GM23338 (cell line): Measurements from ENCODE around the gene SRCIN1. TPM values are rescaled to one million over a fixed set of nuclear protein-coding genes. Genes with fewer than 3 reads are reported as not detected.
A peak's percentile ranks its signal among the peaks of the same experiment; 100 is the strongest.

Experiments used
- ATAC-seq: fragments of 200-7000 bp; cut with Tn5 transposase; 3 replicates; pipeline ENCODE4 v1.9.1; 2020
- DNase-seq: peaks from one replicate; pipeline ENCODE4 v3.0.0-alpha.2; 2015; ENCODE audit warnings: low spot score
- H2AFZ ChIP-seq: fragments of 200-600 bp; sonication (generic); 2 replicates; pipeline ENCODE4 v1.8.0; 2016; ENCODE audit warnings: antibody characterized with exemption, mild to moderate bottlenecking, moderate library complexity
- H3F3A ChIP-seq: fragments of 200-600 bp; sonication (generic); replicated peaks from 2 replicates; pipeline ENCODE4 v1.8.0; 2017; ENCODE audit warnings: antibody characterized with exemption, mixed run types, low read depth
- H3K27ac ChIP-seq: fragments of 200-600 bp; sonication (generic); 2 replicates; pipeline ENCODE4 v1.6.1; 2016; ENCODE audit warnings: low read depth
- H3K27me3 ChIP-seq: fragments of 200-600 bp; sonication (generic); 2 replicates; pipeline ENCODE4 v1.8.0; 2016; ENCODE audit warnings: mild to moderate bottlenecking, mixed run types, moderate library complexity; ENCODE audit not compliant: insufficient read depth
- H3K36me3 ChIP-seq: fragments of 200-600 bp; sonication (generic); 2 replicates; pipeline ENCODE4 v1.8.0; 2016; ENCODE audit warnings: mild to moderate bottlenecking; ENCODE audit not compliant: insufficient read depth
- H3K4me1 ChIP-seq: fragments of 200-600 bp; sonication (generic); 2 replicates; pipeline ENCODE4 v1.8.0; 2016; ENCODE audit warnings: mild to moderate bottlenecking, moderate library complexity; ENCODE audit not compliant: insufficient read depth
- H3K4me2 ChIP-seq: fragments of 200-600 bp; sonication (generic); 2 replicates; pipeline ENCODE4 v1.7.1; 2017; ENCODE audit warnings: mixed run types
- H3K4me3 ChIP-seq: fragments of 200-600 bp; sonication (generic); 2 replicates; pipeline ENCODE4 v1.6.1; 2016; ENCODE audit warnings: mixed run types
- H3K79me2 ChIP-seq: fragments of 200-600 bp; sonication (generic); replicated peaks from 2 replicates; pipeline ENCODE4 v1.8.0; 2017; ENCODE audit warnings: mild to moderate bottlenecking; ENCODE audit not compliant: insufficient read depth
- H3K9me2 ChIP-seq: fragments of 200-600 bp; sonication (generic); 2 replicates; pipeline ENCODE4 v1.8.0; 2017; ENCODE audit not compliant: insufficient read depth
- H4K20me1 ChIP-seq: fragments of 200-600 bp; sonication (generic); replicated peaks from 2 replicates; pipeline ENCODE4 v1.8.0; 2017; ENCODE audit warnings: mild to moderate bottlenecking; ENCODE audit not compliant: insufficient read depth
- H3K27ac Mint-ChIP-seq: 2 replicates; pipeline ENCODE4 v1.8.0; 2020; ENCODE audit warnings: inconsistent platforms, mild to moderate bottlenecking, moderate library complexity, mixed read lengths
- H3K27me3 Mint-ChIP-seq: 3 replicates; pipeline ENCODE4 v1.8.0; 2022; ENCODE audit warnings: low read depth, mild to moderate bottlenecking, moderate library complexity, mixed read lengths, inconsistent platforms; ENCODE audit not compliant: insufficient read depth, poor library complexity
- H3K36me3 Mint-ChIP-seq: 3 replicates; pipeline ENCODE4 v1.8.0; 2021; ENCODE audit warnings: low read depth, mild to moderate bottlenecking, inconsistent platforms, moderate library complexity, mixed read lengths
- H3K4me1 Mint-ChIP-seq: 3 replicates; pipeline ENCODE4 v1.8.0; 2020; ENCODE audit warnings: mild to moderate bottlenecking, inconsistent platforms, mixed read lengths
- H3K4me3 Mint-ChIP-seq: 3 replicates; pipeline ENCODE4 v1.8.0; 2021; ENCODE audit warnings: moderate library complexity, mild to moderate bottlenecking, inconsistent platforms, mixed read lengths
- H3K9me3 Mint-ChIP-seq: 3 replicates; pipeline ENCODE4 v1.8.0; 2020; ENCODE audit warnings: moderate library complexity, mild to moderate bottlenecking, inconsistent platforms, mixed read lengths
- CREB1 ChIP-seq: fragments of 250-450 bp; sonication (Bioruptor Pico); IDR thresholded peaks from 2 replicates; pipeline ENCODE4 v1.5.0; 2020; ENCODE audit warnings: low read depth, mild to moderate bottlenecking, moderate library complexity
- EZH2 ChIP-seq: fragments of 200-600 bp; sonication (generic); IDR thresholded peaks from one replicate; pipeline ENCODE4 v1.8.0; 2017; ENCODE audit warnings: antibody characterized with exemption, mild to moderate bottlenecking, low read depth; ENCODE audit not compliant: unreplicated experiment
- EZH2phosphoT487 ChIP-seq: fragments of 200-600 bp; sonication (generic); IDR thresholded peaks from one replicate; pipeline ENCODE4 v1.8.1; 2018; ENCODE audit warnings: antibody characterized with exemption; ENCODE audit not compliant: unreplicated experiment
- JUNB ChIP-seq: IDR thresholded peaks from one replicate; pipeline ENCODE4 v1.6.1; 2016; ENCODE audit warnings: antibody characterized with exemption; ENCODE audit not compliant: unreplicated experiment
- NANOG ChIP-seq: IDR thresholded peaks from 2 replicates; pipeline ENCODE4 v1.6.1; 2016; ENCODE audit warnings: antibody characterized with exemption, borderline replicate concordance
- POLR2AphosphoS5 ChIP-seq: IDR thresholded peaks from 2 replicates; pipeline ENCODE4 v1.6.1; 2016; ENCODE audit warnings: antibody characterized with exemption, low read depth
- REST ChIP-seq: IDR thresholded peaks from one replicate; pipeline ENCODE4 v1.6.1; 2018; ENCODE audit warnings: antibody characterized with exemption; ENCODE audit not compliant: unreplicated experiment
- STAT1 ChIP-seq: IDR thresholded peaks from one replicate; pipeline ENCODE4 v1.6.1; 2016; ENCODE audit warnings: antibody characterized with exemption; ENCODE audit not compliant: unreplicated experiment
- ZNF114 ChIP-seq: fragments of 250-450 bp; sonication (Bioruptor Pico); IDR thresholded peaks from 2 replicates; pipeline ENCODE4 v1.5.0; 2020; ENCODE audit warnings: mild to moderate bottlenecking, moderate library complexity
- ZNF331 ChIP-seq: fragments of 250-450 bp; sonication (Bioruptor Pico); IDR thresholded peaks from 2 replicates; pipeline ENCODE4 v1.5.0; 2020; ENCODE audit warnings: low read depth, mild to moderate bottlenecking, moderate library complexity
- polyA plus RNA-seq: library from polyadenylated mRNA; unstranded; fragments of >200 nt; fragmentation: Nextera tagmentation; extraction: Ambion mirVana; gene quantifications from 2 replicates; pipeline ENCODE4 v1.2.1, GENCODE V29; 2016
- total RNA-seq: library from RNA; depleted of rRNA; stranded (reverse); fragments of >200 nt; shearing (Covaris generic); gene quantifications from 2 replicates; pipeline ENCODE4 v1.2.3, GENCODE V29; 2014
- TF ChIP-seq, protein P1 (sequence below): fragments of 250-450 bp; sonication (Bioruptor Pico); IDR thresholded peaks from 2 replicates; pipeline ENCODE4 v1.5.0; 2020; ENCODE audit warnings: mild to moderate bottlenecking, moderate library complexity
- TF ChIP-seq, protein P2 (sequence below): IDR thresholded peaks from 2 replicates; pipeline ENCODE4 v1.6.1; 2016; ENCODE audit warnings: antibody characterized with exemption

The SRCIN1 gene
- total and polyA plus RNA-seq, 2 experiments from 2014 or later = 0.87 to 2.2 TPM

DNA sequence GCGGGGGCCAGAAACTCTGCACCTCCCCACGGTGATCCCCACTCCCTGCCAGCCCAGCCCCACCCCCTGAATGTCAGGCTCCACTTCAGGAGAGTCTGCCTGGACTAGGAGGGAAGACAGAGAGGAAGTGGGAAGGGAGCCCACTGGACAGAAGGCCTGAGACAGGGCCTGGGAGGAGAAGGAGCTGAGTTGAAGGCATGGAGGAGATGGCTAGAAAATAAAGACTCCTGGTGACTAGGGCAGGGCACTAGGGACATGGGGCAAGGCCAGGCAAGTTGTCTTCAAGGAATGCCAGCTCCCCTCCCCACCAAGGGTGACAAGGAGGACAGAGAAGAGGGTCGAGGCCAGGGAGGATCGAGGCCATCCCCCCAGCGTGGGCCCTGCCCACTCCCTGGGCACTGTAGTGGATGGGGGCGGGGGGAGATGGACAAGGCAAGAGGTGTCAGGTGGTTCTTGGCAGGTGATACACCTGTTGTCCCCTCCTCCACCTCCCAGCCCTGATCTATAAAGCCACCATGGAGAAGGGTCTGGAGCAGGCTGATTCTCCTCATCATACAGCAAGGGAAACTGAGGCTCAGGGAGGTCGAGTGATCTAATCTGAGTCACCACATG is 19.7 kb downstream of the SRCIN1 start:
- ATAC-seq (no peak), DNase-seq (no peak)
- Mint-ChIP-seq H3K36me3 (no peaks in the 10 kb centered on the region), H3K9me3 (no peaks in the 10 kb centered on the region), H3K4me3 (no peak overlapping the region), H3K4me1 (peaks cover 62% of the 10 kb centered on the region), H3K27ac (no peak overlapping the region), H3K27me3 (peaks cover 30% of the 10 kb centered on the region)
- Histone ChIP-seq H2AFZ (no peak overlapping the region), H3K79me2 (no peaks in the 10 kb centered on the region), H3K9me2 (no peaks in the 10 kb centered on the region), H3K27me3 (peaks cover 30% of the 10 kb centered on the region), H3K36me3 (no peaks in the 10 kb centered on the region), H3K4me1 (peaks cover 23% of the 10 kb centered on the region; the same call in 1 of the 2 replicates), H3K27ac (no peak overlapping the region), H3K4me2 (peak overlapping the region; percentile 17; the same call in 1 of the 2 replicates), H3F3A (no peaks in the 10 kb centered on the region), H3K4me3 (no peak overlapping the region), H4K20me1 (no peaks in the 10 kb centered on the region)
- TF ChIP-seq, protein P1, sequence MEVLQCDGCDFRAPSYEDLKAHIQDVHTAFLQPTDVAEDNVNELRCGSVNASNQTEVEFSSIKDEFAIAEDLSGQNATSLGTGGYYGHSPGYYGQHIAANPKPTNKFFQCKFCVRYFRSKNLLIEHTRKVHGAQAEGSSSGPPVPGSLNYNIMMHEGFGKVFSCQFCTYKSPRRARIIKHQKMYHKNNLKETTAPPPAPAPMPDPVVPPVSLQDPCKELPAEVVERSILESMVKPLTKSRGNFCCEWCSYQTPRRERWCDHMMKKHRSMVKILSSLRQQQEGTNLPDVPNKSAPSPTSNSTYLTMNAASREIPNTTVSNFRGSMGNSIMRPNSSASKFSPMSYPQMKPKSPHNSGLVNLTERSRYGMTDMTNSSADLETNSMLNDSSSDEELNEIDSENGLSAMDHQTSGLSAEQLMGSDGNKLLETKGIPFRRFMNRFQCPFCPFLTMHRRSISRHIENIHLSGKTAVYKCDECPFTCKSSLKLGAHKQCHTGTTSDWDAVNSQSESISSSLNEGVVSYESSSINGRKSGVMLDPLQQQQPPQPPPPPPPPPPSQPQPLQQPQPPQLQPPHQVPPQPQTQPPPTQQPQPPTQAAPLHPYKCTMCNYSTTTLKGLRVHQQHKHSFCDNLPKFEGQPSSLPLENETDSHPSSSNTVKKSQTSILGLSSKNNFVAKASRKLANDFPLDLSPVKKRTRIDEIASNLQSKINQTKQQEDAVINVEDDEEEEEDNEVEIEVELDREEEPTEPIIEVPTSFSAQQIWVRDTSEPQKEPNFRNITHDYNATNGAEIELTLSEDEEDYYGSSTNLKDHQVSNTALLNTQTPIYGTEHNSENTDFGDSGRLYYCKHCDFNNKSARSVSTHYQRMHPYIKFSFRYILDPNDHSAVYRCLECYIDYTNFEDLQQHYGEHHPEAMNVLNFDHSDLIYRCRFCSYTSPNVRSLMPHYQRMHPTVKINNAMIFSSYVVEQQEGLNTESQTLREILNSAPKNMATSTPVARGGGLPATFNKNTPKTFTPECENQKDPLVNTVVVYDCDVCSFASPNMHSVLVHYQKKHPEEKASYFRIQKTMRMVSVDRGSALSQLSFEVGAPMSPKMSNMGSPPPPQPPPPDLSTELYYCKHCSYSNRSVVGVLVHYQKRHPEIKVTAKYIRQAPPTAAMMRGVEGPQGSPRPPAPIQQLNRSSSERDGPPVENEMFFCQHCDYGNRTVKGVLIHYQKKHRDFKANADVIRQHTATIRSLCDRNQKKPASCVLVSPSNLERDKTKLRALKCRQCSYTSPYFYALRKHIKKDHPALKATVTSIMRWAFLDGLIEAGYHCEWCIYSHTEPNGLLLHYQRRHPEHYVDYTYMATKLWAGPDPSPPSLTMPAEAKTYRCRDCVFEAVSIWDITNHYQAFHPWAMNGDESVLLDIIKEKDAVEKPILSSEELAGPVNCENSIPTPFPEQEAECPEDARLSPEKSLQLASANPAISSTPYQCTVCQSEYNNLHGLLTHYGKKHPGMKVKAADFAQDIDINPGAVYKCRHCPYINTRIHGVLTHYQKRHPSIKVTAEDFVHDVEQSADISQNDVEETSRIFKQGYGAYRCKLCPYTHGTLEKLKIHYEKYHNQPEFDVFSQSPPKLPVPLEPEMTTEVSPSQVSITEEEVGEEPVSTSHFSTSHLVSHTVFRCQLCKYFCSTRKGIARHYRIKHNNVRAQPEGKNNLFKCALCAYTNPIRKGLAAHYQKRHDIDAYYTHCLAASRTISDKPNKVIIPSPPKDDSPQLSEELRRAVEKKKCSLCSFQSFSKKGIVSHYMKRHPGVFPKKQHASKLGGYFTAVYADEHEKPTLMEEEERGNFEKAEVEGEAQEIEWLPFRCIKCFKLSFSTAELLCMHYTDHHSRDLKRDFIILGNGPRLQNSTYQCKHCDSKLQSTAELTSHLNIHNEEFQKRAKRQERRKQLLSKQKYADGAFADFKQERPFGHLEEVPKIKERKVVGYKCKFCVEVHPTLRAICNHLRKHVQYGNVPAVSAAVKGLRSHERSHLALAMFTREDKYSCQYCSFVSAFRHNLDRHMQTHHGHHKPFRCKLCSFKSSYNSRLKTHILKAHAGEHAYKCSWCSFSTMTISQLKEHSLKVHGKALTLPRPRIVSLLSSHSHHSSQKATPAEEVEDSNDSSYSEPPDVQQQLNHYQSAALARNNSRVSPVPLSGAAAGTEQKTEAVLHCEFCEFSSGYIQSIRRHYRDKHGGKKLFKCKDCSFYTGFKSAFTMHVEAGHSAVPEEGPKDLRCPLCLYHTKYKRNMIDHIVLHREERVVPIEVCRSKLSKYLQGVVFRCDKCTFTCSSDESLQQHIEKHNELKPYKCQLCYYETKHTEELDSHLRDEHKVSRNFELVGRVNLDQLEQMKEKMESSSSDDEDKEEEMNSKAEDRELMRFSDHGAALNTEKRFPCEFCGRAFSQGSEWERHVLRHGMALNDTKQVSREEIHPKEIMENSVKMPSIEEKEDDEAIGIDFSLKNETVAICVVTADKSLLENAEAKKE (CRISPR knock-in tag) = no peak
- TF ChIP-seq, protein P2, sequence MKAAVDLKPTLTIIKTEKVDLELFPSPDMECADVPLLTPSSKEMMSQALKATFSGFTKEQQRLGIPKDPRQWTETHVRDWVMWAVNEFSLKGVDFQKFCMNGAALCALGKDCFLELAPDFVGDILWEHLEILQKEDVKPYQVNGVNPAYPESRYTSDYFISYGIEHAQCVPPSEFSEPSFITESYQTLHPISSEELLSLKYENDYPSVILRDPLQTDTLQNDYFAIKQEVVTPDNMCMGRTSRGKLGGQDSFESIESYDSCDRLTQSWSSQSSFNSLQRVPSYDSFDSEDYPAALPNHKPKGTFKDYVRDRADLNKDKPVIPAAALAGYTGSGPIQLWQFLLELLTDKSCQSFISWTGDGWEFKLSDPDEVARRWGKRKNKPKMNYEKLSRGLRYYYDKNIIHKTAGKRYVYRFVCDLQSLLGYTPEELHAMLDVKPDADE = no peak
- TF ChIP-seq EZH2phosphoT487 (no peak), NANOG (no peak), REST (no peak), EZH2 (no peak), POLR2AphosphoS5 (no peak), JUNB (no peak), STAT1 (no peak), ZNF331 (CRISPR knock-in tag) (no peak), CREB1 (CRISPR knock-in tag) (no peak), ZNF114 (CRISPR knock-in tag) (no peak)
